ENCODE data around the gene SLC25A3. TPM values are rescaled to one million over a fixed set of nuclear protein-coding genes. Genes with fewer than 3 reads are reported as not detected.

Gene SLC25A3
- total RNA-seq, 1 experiment from 2014 or later: 469 TPM

GRCh38 chr12:98578392-98578791, 15.1 kb upstream of the SLC25A3 start:
- ChIA-PET CTCF (interaction anchor here (0.7 kb wide), 1 partner anchor 11 kb away, joined by 3 read pairs; no protein-coding TSS in a partner anchor), POLR2A (interaction anchor here (0.5 kb wide), 1 partner anchor 132 kb away, joined by 4 read pairs; no protein-coding TSS in a partner anchor)
- ATAC-seq (no peak), DNase-seq (ENCODE audit: low read depth, low spot score) (no peak)
- intact Hi-C loops (cut with micrococcal nuclease; ENCODE audit: unreplicated experiment) (no loop called here), in situ Hi-C loops (cut with HindIII; ENCODE audit: low pct_unique_long_range_greater_than_20kb, low sequenced_read_pairs) (no loop called here)
- no TSS peak for BruUV-seq (replicated peaks)
- H3K27ac ChIP-seq (ENCODE audit: low read length): no peak overlapping the region
- no peaks in the 10 kb centered on the region for H3K9me3 ChIP-seq (ENCODE audit: control insufficient read depth, insufficient read depth, low read depth, low read length)
- no peak for TF ChIP-seq TCF7L2 (IDR thresholded peaks at IDR 0.05; ENCODE audit: low read depth, low read length)
- TF ChIP-seq POLR2AphosphoS5 (IDR thresholded peaks at IDR 0.05; ENCODE audit: low read depth, low read length): no peak
- TF ChIP-seq, protein P1, sequence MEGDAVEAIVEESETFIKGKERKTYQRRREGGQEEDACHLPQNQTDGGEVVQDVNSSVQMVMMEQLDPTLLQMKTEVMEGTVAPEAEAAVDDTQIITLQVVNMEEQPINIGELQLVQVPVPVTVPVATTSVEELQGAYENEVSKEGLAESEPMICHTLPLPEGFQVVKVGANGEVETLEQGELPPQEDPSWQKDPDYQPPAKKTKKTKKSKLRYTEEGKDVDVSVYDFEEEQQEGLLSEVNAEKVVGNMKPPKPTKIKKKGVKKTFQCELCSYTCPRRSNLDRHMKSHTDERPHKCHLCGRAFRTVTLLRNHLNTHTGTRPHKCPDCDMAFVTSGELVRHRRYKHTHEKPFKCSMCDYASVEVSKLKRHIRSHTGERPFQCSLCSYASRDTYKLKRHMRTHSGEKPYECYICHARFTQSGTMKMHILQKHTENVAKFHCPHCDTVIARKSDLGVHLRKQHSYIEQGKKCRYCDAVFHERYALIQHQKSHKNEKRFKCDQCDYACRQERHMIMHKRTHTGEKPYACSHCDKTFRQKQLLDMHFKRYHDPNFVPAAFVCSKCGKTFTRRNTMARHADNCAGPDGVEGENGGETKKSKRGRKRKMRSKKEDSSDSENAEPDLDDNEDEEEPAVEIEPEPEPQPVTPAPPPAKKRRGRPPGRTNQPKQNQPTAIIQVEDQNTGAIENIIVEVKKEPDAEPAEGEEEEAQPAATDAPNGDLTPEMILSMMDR (IDR thresholded peaks at IDR 0.05): no peak
- no peak for TF ChIP-seq REST (IDR thresholded peaks at IDR 0.05; ENCODE audit: insufficient read depth in 1 of 2, low read depth in 2 of 2, low read length in 1 of 2)
- no peak for TF ChIP-seq SIN3A (IDR thresholded peaks at IDR 0.05; ENCODE audit: borderline replicate concordance, insufficient read depth, low read depth, low read length)
- no peak overlapping the region for H3K4me3 ChIP-seq (ENCODE audit: low read depth in 2 of 2, low read length in 2 of 2)
- no peaks in the 10 kb centered on the region for H3K36me3 ChIP-seq (ENCODE audit: control insufficient read depth, insufficient read depth, low read length)
- H3K4me1 ChIP-seq (ENCODE audit: control insufficient read depth, insufficient read depth, low read length): peaks cover 6% of the 10 kb centered on the region; the same call in 1 of the 2 replicates
- H3K27me3 ChIP-seq (ENCODE audit: control insufficient read depth, insufficient read depth, low read length): no peaks in the 10 kb centered on the region; the same call in 1 of the 2 replicates

GRCh38 chr12:98578821-98579220, 14.7 kb upstream of the SLC25A3 start:
- DNase-seq (ENCODE audit: low read depth, low spot score): no peak
- no TSS peak for BruUV-seq (replicated peaks)
- TF ChIP-seq TCF7L2 (IDR thresholded peaks at IDR 0.05; ENCODE audit: low read depth, low read length) (no peak), SIN3A (IDR thresholded peaks at IDR 0.05; ENCODE audit: borderline replicate concordance, insufficient read depth, low read depth, low read length) (no peak)
- Histone ChIP-seq H3K9me3 (ENCODE audit: control insufficient read depth, insufficient read depth, low read depth, low read length) (no peaks in the 10 kb centered on the region), H3K27ac (ENCODE audit: low read length) (no peak overlapping the region), H3K36me3 (ENCODE audit: control insufficient read depth, insufficient read depth, low read length) (no peaks in the 10 kb centered on the region), H3K27me3 (ENCODE audit: control insufficient read depth, insufficient read depth, low read length) (no peaks in the 10 kb centered on the region; the same call in 1 of the 2 replicates), H3K4me1 (ENCODE audit: control insufficient read depth, insufficient read depth, low read length) (peaks cover 6% of the 10 kb centered on the region; the same call in 1 of the 2 replicates), H3K4me3 (ENCODE audit: low read depth in 2 of 2, low read length in 2 of 2) (no peak overlapping the region)
- in situ Hi-C loops (cut with HindIII; ENCODE audit: low pct_unique_long_range_greater_than_20kb, low sequenced_read_pairs) (no loop called here), intact Hi-C loops (cut with micrococcal nuclease; ENCODE audit: unreplicated experiment) (no loop called here)
- POLR2A ChIA-PET: interaction anchor here (0.5 kb wide), 1 partner anchor 133 kb away, joined by 4 read pairs; no protein-coding TSS in a partner anchor
- ATAC-seq: peak; percentile 73
- CTCF ChIA-PET: interaction anchor here (0.6 to 0.7 kb wide), 2 partner anchors 12 to 13 kb away, joined by 3 read pairs; no protein-coding TSS in a partner anchor

DNA sequence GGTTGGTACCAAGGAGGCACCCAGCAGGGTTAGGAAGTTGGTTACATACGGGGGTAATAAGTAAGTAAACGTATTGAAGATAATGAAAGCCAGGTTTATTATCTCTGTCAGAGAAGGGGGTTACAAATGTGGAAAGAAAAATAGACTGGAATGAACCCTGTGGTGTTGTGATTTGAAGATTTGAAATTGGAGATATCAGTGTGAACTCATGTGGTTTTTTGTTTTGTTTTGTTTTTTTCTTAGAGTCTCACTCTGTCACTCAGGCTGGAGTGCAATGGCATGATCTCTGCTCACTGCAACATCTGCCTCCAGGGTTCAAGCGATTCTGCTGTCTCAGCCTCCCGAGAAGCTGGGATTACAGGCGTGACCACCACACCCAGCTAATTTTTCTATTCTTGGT, 14.1 kb upstream of the SLC25A3 start:
- POLR2A ChIA-PET: no interaction called here
- CTCF ChIA-PET: interaction anchor here (0.6 kb wide), 1 partner anchor 13 kb away, joined by 3 read pairs; no protein-coding TSS in a partner anchor

More for the DNA sequence above, 14.1 kb upstream of the SLC25A3 start:
- Histone ChIP-seq H3K27ac (ENCODE audit: low read length) (no peak overlapping the region), H3K9me3 (ENCODE audit: control insufficient read depth, insufficient read depth, low read depth, low read length) (no peaks in the 10 kb centered on the region), H3K27me3 (ENCODE audit: control insufficient read depth, insufficient read depth, low read length) (no peaks in the 10 kb centered on the region; the same call in 1 of the 2 replicates), H3K36me3 (ENCODE audit: control insufficient read depth, insufficient read depth, low read length) (no peaks in the 10 kb centered on the region), H3K4me3 (ENCODE audit: low read depth in 2 of 2, low read length in 2 of 2) (no peak overlapping the region), H3K4me1 (ENCODE audit: control insufficient read depth, insufficient read depth, low read length) (peaks cover 6% of the 10 kb centered on the region; the same call in 1 of the 2 replicates)
- DNase-seq (ENCODE audit: low read depth, low spot score) (no peak), ATAC-seq (no peak)
- intact Hi-C loops (cut with micrococcal nuclease; ENCODE audit: unreplicated experiment) (no loop called here), in situ Hi-C loops (cut with HindIII; ENCODE audit: low pct_unique_long_range_greater_than_20kb, low sequenced_read_pairs) (no loop called here)
- TF ChIP-seq, protein P1 (IDR thresholded peaks at IDR 0.05): no peak
- TF ChIP-seq REST (IDR thresholded peaks at IDR 0.05; ENCODE audit: insufficient read depth in 1 of 2, low read depth in 2 of 2, low read length in 1 of 2) (no peak), SIN3A (IDR thresholded peaks at IDR 0.05; ENCODE audit: borderline replicate concordance, insufficient read depth, low read depth, low read length) (no peak), TCF7L2 (IDR thresholded peaks at IDR 0.05; ENCODE audit: low read depth, low read length) (no peak), POLR2AphosphoS5 (IDR thresholded peaks at IDR 0.05; ENCODE audit: low read depth, low read length) (no peak)
- no TSS peak for BruUV-seq (replicated peaks)

Measured in Panc1 (cell line).